CD4-positive, alpha-beta memory T cell (primary cell): ENCODE data around the gene PCNX4. TPM values are rescaled to one million over a fixed set of nuclear protein-coding genes. Genes with fewer than 3 reads are reported as not detected.
"Not testable (repeated sequence)": the region's sequence is repeated elsewhere in the genome, so short reads cannot be mapped to it uniquely, and the experiment has no call there.

ENCODE experiments used
- CTCF ChIA-PET: fragments of 350-600 bp; sonication (Branson Sonifier 250); formaldehyde crosslinking; loops from one replicate; lab custom pipeline; 2021; ENCODE audit warnings: inconsistent platforms; ENCODE audit not compliant: partially characterized antibody; lab: Charles Lee
- POLR2A ChIA-PET: fragments of 350-600 bp; sonication (Branson Sonifier 250); formaldehyde crosslinking; loops from one replicate; lab custom pipeline; 2021; ENCODE audit not compliant: partially characterized antibody; lab: Charles Lee
- DNase-seq, 5 donors: peaks; one replicate each; pipeline versions ENCODE4 v3.0.0 to v3.0.0-alpha.2; 2020 to 2022; ENCODE audit warnings: mixed read lengths in 1 of 5
- H3K27ac ChIP-seq: one replicate; pipeline ENCODE4 v1.7.0; 2013; ENCODE audit warnings: low read depth, low read length
- H3K27me3 ChIP-seq: 2 replicates; pipeline ENCODE4 v1.7.0; 2013; ENCODE audit warnings: mild to moderate bottlenecking, low read length, moderate library complexity; ENCODE audit not compliant: insufficient read depth
- H3K36me3 ChIP-seq: 2 replicates; pipeline ENCODE4 v1.7.0; 2013; ENCODE audit warnings: mild to moderate bottlenecking, low read length, moderate library complexity; ENCODE audit not compliant: insufficient read depth
- H3K4me1 ChIP-seq: 2 replicates; pipeline ENCODE4 v1.7.0; 2013; ENCODE audit warnings: mild to moderate bottlenecking, low read length, moderate library complexity; ENCODE audit not compliant: insufficient read depth
- H3K4me3 ChIP-seq, 2 donors: one replicate each; pipeline ENCODE4 v1.7.0; 2013; ENCODE audit warnings: low read length in 2 of 2, mild to moderate bottlenecking in 1 of 2
- H3K9me3 ChIP-seq, 2 donors: one replicate each; pipeline ENCODE4 v1.7.0; 2013; ENCODE audit warnings: low read length in 2 of 2, control low read depth in 1 of 2; ENCODE audit not compliant: control insufficient read depth in 1 of 2
- H3K27ac Mint-ChIP-seq, 7 donors: one replicate each; pipeline ENCODE4 v1.8.0; 2020 to 2021; ENCODE audit warnings: mixed read lengths in 7 of 7, mild to moderate bottlenecking in 6 of 7, inconsistent platforms in 3 of 7, moderate library complexity in 3 of 7
- H3K27me3 Mint-ChIP-seq, 2 donors: one replicate each; pipeline ENCODE4 v1.8.0; 2020 to 2021; ENCODE audit warnings: mixed read lengths in 2 of 2
- H3K36me3 Mint-ChIP-seq, 2 donors: one replicate each; pipeline ENCODE4 v1.8.0; 2020 to 2021; ENCODE audit warnings: mixed read lengths in 2 of 2, inconsistent platforms in 1 of 2, mild to moderate bottlenecking in 1 of 2
- H3K4me1 Mint-ChIP-seq, 4 donors: one replicate each; pipeline ENCODE4 v1.8.0; 2020 to 2021; ENCODE audit warnings: mixed read lengths in 4 of 4, mild to moderate bottlenecking in 1 of 4
- H3K4me3 Mint-ChIP-seq, 8 donors: one replicate each; pipeline ENCODE4 v1.8.0; 2020 to 2021; ENCODE audit warnings: mixed read lengths in 8 of 8, mild to moderate bottlenecking in 7 of 8, moderate library complexity in 6 of 8, inconsistent platforms in 3 of 8
- H3K9me3 Mint-ChIP-seq, 8 donors: one replicate each; pipeline ENCODE4 v1.8.0; 2020 to 2021; ENCODE audit warnings: mixed read lengths in 8 of 8, mild to moderate bottlenecking in 5 of 8, inconsistent platforms in 3 of 8, moderate library complexity in 1 of 8
- intact Hi-C: fragments of 100-400 bp; cut with micrococcal nuclease; formaldehyde crosslinking; loops from one replicate; pipeline ENCODE4 v1.15.1; 2023
- polyA plus RNA-seq, 2 donors: library from polyadenylated mRNA; unstranded; fragments of 300-500 nt; fragmentation: Illumina TruSeq; gene quantifications; one replicate each; pipeline ENCODE4 v1.2.3, GENCODE V29; 2021
- total RNA-seq, 2 experiments: library from RNA; stranded (reverse); gene quantifications; one replicate each; pipeline ENCODE4 v1.2.3, GENCODE V29; 2021

PCNX4 gene
- total RNA-seq (10 to 100 TPM; 41.5 to 53.0 TPM), polyA plus RNA-seq (10 to 100 TPM; 13.5 to 19.0 TPM)

GRCh38 chr14:60091550-60092525 is at the start of gene PCNX4:
Gene PCNX4, plus strand, starts transcription at chr14:60091923. Its CDS starts 15,716 bp downstream, at chr14:60107639.
- Mint-ChIP-seq H3K9me3 (no peaks in the 10 kb centered on the region), H3K27me3 (no peaks in the 10 kb centered on the region), H3K27ac (peak within 1 kb of the TSS; percentile 95 to 100 (median 97)), H3K36me3 (peaks cover 0 to 22% of the 10 kb centered on the region in 2 donors), H3K4me1 (peaks cover 27 to 55% (median 38%) of the 10 kb centered on the region in 4 donors), H3K4me3 (peak within 1 kb of the TSS; percentile 90 to 98 (median 92))
- peak; percentile 93 to 97 (median 96) for DNase-seq
- intact Hi-C loops: loop anchor here (1.0 to 2.0 kb wide), 9 partner anchors 27 to 889 kb away; partner anchors contain the start of genes CCDC175, DHRS7, JKAMP and L3HYPDH
- H3K27me3 ChIP-seq: no peaks in the 10 kb centered on the region
- H3K9me3 ChIP-seq: no peaks in the 10 kb centered on the region
- H3K27ac ChIP-seq: peak within 1 kb of the TSS; percentile 99
- POLR2A ChIA-PET: interaction anchor here (0.6 to 6.0 kb wide), 15 partner anchors 9 to 1659 kb away, joined by 3 to 78 read pairs (median 3); partner anchors contain the start of genes DHRS7 and PPM1A
- CTCF ChIA-PET: interaction anchor here (0.7 to 2.6 kb wide), 6 partner anchors 27 to 92 kb away, joined by 3 to 13 read pairs (median 6); partner anchors contain the start of gene DHRS7
- peak within 1 kb of the TSS; percentile 71 to 97 for H3K4me3 ChIP-seq
- no peaks in the 10 kb centered on the region for H3K36me3 ChIP-seq
- peaks cover 34% of the 10 kb centered on the region for H3K4me1 ChIP-seq

DNA sequence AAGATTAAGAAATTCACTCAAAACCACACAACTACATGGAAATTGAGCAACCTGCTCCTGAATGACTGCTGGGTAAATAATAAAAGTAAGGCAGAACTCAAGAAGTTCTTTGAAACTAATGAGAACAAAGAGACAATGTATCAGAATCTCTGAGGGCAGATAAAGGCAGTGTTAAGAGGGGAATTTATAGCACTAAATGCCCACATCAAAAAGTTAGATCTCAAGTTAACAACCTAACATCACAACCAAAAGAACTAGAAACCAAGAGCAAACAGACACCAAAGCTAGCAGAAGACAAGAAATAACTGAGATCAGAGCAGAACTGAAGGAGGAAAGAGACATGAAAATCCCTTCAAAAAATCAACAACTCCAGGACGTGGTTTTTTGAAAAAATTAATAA is 43.7 kb upstream of the PCNX4 start:
- DNase-seq: peak in 1 of 5 donors; percentile 8
- POLR2A ChIA-PET, intact Hi-C loops, H3K9me3 ChIP-seq, CTCF ChIA-PET, H3K27ac ChIP-seq, H3K36me3 ChIP-seq, H3K36me3 Mint-ChIP-seq, H3K4me3 ChIP-seq, H3K27me3 ChIP-seq: not testable (repeated sequence)
- H3K4me1 ChIP-seq: peaks cover 14% of the 10 kb centered on the region
- Mint-ChIP-seq H3K27ac (peak overlapping the region in 2 of 7 donors; percentile 14 to 17), H3K27me3 (peaks cover 8 to 15% of the 10 kb centered on the region in 2 donors), H3K9me3 (peaks cover 0 to 28% (median 18%) of the 10 kb centered on the region in 8 donors), H3K4me1 (peaks cover 11 to 35% (median 21%) of the 10 kb centered on the region in 4 donors), H3K4me3 (peak overlapping the region in 3 of 8 donors; percentile 8 to 65 (median 32))

DNA sequence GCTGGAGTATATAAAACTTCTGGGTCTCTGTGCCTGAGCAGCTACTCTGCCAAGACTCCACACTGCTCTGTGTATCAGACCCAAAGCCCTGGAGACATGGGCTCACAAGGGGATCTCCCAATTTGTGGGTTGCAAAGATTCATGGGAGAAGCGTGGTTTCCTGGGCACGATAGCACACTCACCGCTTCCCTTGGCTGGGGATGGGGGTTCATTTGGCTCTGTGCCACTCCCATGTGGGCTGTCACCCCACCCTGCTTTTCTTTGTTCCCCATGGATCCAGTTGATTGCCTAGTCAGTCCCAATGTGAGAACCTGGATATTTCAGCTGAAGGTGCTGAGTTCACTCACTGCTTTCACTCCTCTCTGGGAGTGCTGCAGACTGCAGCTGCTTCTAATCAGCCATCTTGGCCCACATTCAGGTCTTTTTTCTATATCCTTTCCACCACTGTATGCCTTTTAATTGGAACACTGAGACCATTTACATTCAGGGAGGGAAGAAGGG is 40.0 kb upstream of the PCNX4 start:
- peaks cover 5 to 12% of the 10 kb centered on the region in 2 donors for H3K27me3 Mint-ChIP-seq

GRCh38 chr14:60058087-60058486 is 33.6 kb upstream of the PCNX4 start:
- intact Hi-C loops: no loop called here
- Histone ChIP-seq H3K36me3 (no peaks in the 10 kb centered on the region), H3K27ac (no peak overlapping the region), H3K9me3 (no peaks in the 10 kb centered on the region), H3K4me1 (no peaks in the 10 kb centered on the region), H3K4me3 (no peak overlapping the region), H3K27me3 (peaks cover 3% of the 10 kb centered on the region)
- no peak for DNase-seq
- ChIA-PET POLR2A (no interaction called here), CTCF (interaction anchor here (0.7 to 1.3 kb wide), 3 partner anchors 9 to 125 kb away, joined by 3 to 6 read pairs (median 3); no protein-coding TSS in a partner anchor)
- Mint-ChIP-seq H3K27me3 (peaks cover 5 to 22% of the 10 kb centered on the region in 2 donors), H3K4me3 (no peak overlapping the region), H3K36me3 (no peaks in the 10 kb centered on the region), H3K4me1 (no peaks in the 10 kb centered on the region), H3K9me3 (peaks cover 0 to 3% (median 0%) of the 10 kb centered on the region in 8 donors), H3K27ac (no peak overlapping the region)

More for the DNA sequence above, 40.0 kb upstream of the PCNX4 start:
- no peaks in the 10 kb centered on the region for H3K9me3 ChIP-seq
- Mint-ChIP-seq H3K9me3 (peaks cover 0 to 5% (median 0%) of the 10 kb centered on the region in 8 donors), H3K27ac (peak overlapping the region in 5 of 7 donors; percentile 5 to 65 (median 54)), H3K36me3 (no peaks in the 10 kb centered on the region), H3K4me1 (peaks cover 11 to 35% (median 21%) of the 10 kb centered on the region in 4 donors), H3K4me3 (peak overlapping the region in 6 of 8 donors; percentile 9 to 72 (median 53))
- no peaks in the 10 kb centered on the region for H3K36me3 ChIP-seq
- H3K27ac ChIP-seq: no peak overlapping the region
- H3K27me3 ChIP-seq: peaks cover 3% of the 10 kb centered on the region
- H3K4me1 ChIP-seq: peaks cover 14% of the 10 kb centered on the region
- intact Hi-C loops: no loop called here
- ChIA-PET POLR2A (interaction anchor here (1.5 kb wide), 1 partner anchor 197 kb away, joined by 4 read pairs; the partner anchor contains the start of gene PPM1A), CTCF (interaction anchor here (1.2 to 1.7 kb wide), 2 partner anchors 13 to 133 kb away, joined by 3 to 7 read pairs; no protein-coding TSS in a partner anchor)
- H3K4me3 ChIP-seq: no peak overlapping the region
- peak in 4 of 5 donors; percentile 25 to 33 (median 27) for DNase-seq

GRCh38 chr14:60061371-60061770 is 30.4 kb upstream of the PCNX4 start:
- CTCF ChIA-PET: interaction anchor here (1.3 to 2.2 kb wide), 5 partner anchors 96 to 125 kb away, joined by 3 to 21 read pairs (median 10); partner anchors contain the start of gene DHRS7
- H3K27ac ChIP-seq: no peak overlapping the region

GRCh38 chr14:60064491-60065072 is 27.1 kb upstream of the PCNX4 start:
- H3K4me3 ChIP-seq: no peak overlapping the region
- H3K4me1 ChIP-seq: no peaks in the 10 kb centered on the region
- H3K27ac ChIP-seq: no peak overlapping the region
- H3K9me3 ChIP-seq: no peaks in the 10 kb centered on the region
- no peak overlapping the region for H3K4me3 Mint-ChIP-seq
- peak in 4 of 5 donors; percentile 27 to 44 (median 39) for DNase-seq
- intact Hi-C loops: loop anchor here (1.0 to 2.0 kb wide), 4 partner anchors 26 to 120 kb away; partner anchors contain the start of genes DHRS7 and PCNX4
- no peaks in the 10 kb centered on the region for H3K36me3 ChIP-seq
- CTCF ChIA-PET: interaction anchor here (0.9 to 3.6 kb wide), 9 partner anchors 12 to 283 kb away, joined by 3 to 120 read pairs (median 3); partner anchors contain the start of gene DHRS7
- H3K27ac Mint-ChIP-seq: no peak overlapping the region
- H3K27me3 ChIP-seq: no peaks in the 10 kb centered on the region
- no peaks in the 10 kb centered on the region for H3K36me3 Mint-ChIP-seq
- POLR2A ChIA-PET: interaction anchor here (2.4 kb wide), 1 partner anchor 101 kb away, joined by 8 read pairs; the partner anchor contains the start of gene DHRS7
- H3K9me3 Mint-ChIP-seq: no peaks in the 10 kb centered on the region
- H3K4me1 Mint-ChIP-seq: no peaks in the 10 kb centered on the region
- peaks cover 0 to 14% of the 10 kb centered on the region in 2 donors for H3K27me3 Mint-ChIP-seq

More at GRCh38 chr14:60061371-60061770, 30.4 kb upstream of the PCNX4 start:
- H3K36me3 Mint-ChIP-seq: no peaks in the 10 kb centered on the region
- no peak for DNase-seq
- H3K27me3 Mint-ChIP-seq: peaks cover 0 to 15% of the 10 kb centered on the region in 2 donors
- Histone ChIP-seq H3K4me1 (no peaks in the 10 kb centered on the region), H3K27me3 (no peaks in the 10 kb centered on the region), H3K36me3 (no peaks in the 10 kb centered on the region), H3K9me3 (no peaks in the 10 kb centered on the region), H3K4me3 (no peak overlapping the region)
- POLR2A ChIA-PET: interaction anchor here (1.2 kb wide), 1 partner anchor 104 kb away, joined by 4 read pairs; the partner anchor contains the start of gene DHRS7
- H3K9me3 Mint-ChIP-seq: no peaks in the 10 kb centered on the region
- no peak overlapping the region for H3K4me3 Mint-ChIP-seq
- intact Hi-C loops: no loop called here
- no peaks in the 10 kb centered on the region for H3K4me1 Mint-ChIP-seq
- no peak overlapping the region for H3K27ac Mint-ChIP-seq
